HepG2 (cell line): ENCODE data around the gene UNC119B. TPM values are rescaled to one million over a fixed set of nuclear protein-coding genes. Genes with fewer than 3 reads are reported as not detected.

Experiments used
- ATAC-seq: fragments of 200-7000 bp; cut with Tn5 transposase; 3 replicates; pipeline ENCODE4 v1.9.1; 2020; ENCODE audit warnings: mild to moderate bottlenecking, moderate library complexity
- BruUV-seq: library from RNA; stranded (reverse); fragments of 400-500 nt; replicated peaks from 2 replicates; lab custom pipeline; 2021; lab: Mats Ljungman, UMichigan
- CTCF ChIA-PET: fragments of 300-600 bp; formaldehyde crosslinking; extraction: SDS; loops from one replicate; lab custom pipeline; 2021; ENCODE audit warnings: low total read pairs, inconsistent platforms, low intra/inter-chr PET ratio; lab: Yijun Ruan, JAX
- POLR2A ChIA-PET: fragments of 350-600 bp; sonication (Branson Sonifier 250); formaldehyde crosslinking; loops from one replicate; lab custom pipeline; 2020; ENCODE audit warnings: antibody characterized with exemption, inconsistent platforms; lab: Yijun Ruan, JAX
- DNase-seq: peaks from one replicate; pipeline ENCODE4 v3.0.0-alpha.2; 2015; ENCODE audit warnings: low spot score
- FAIRE-seq: peaks from 3 replicates; lab custom pipeline; 2011; peaks lifted over from hg19 to GRCh38; lab: Jason Lieb, UNC
- H2AFZ ChIP-seq: one replicate; pipeline ENCODE4 v1.6.1; 2011; ENCODE audit warnings: low read length, inconsistent platforms
- H3K27ac ChIP-seq: fragments of 300-600 bp; 3 replicates; pipeline ENCODE4 v1.8.0; 2011; ENCODE audit warnings: mixed run types, mild to moderate bottlenecking, mixed read lengths, low read length, inconsistent platforms; ENCODE audit not compliant: insufficient read depth; ENCODE audit errors: extremely low read length
- H3K27me3 ChIP-seq, 2 experiments: fragments of 200-600 bp in 1 of 2; 2 replicates in 1 of 2; 3 replicates in 1 of 2; pipeline versions ENCODE4 v1.6.0 to v1.8.0; 2011; ENCODE audit warnings: low read length in 2 of 2, mild to moderate bottlenecking in 2 of 2, moderate library complexity in 2 of 2, inconsistent platforms in 1 of 2; ENCODE audit not compliant: insufficient read depth in 2 of 2, control insufficient read depth in 1 of 2
- H3K36me3 ChIP-seq, 2 experiments: fragments of 200-600 bp in 1 of 2; replicated peaks in 1 of 2; 2 replicates in 1 of 2; 3 replicates in 1 of 2; pipeline versions ENCODE4 v1.5.1 to v1.8.0; 2011; ENCODE audit warnings: low read length in 2 of 2, inconsistent platforms in 1 of 2; ENCODE audit not compliant: insufficient read depth in 2 of 2, control insufficient read depth in 1 of 2
- H3K4me1 ChIP-seq: 2 replicates; pipeline ENCODE4 v1.5.1; 2012; ENCODE audit warnings: low read length, inconsistent platforms; ENCODE audit not compliant: insufficient read depth
- H3K4me2 ChIP-seq: 2 replicates; pipeline ENCODE4 v1.6.0; 2011; ENCODE audit warnings: low read depth, low read length, inconsistent platforms
- H3K4me3 ChIP-seq, 3 experiments: fragments of 200-600 bp in 1 of 3; sonication (generic), shearing (Covaris generic) in 1 of 3; replicated peaks in 1 of 3; 2 replicates each; pipeline ENCODE4 v1.5.1; 2011 to 2016; ENCODE audit warnings: low read length in 3 of 3, inconsistent platforms in 2 of 3, low read depth in 2 of 3, mild to moderate bottlenecking in 2 of 3, control low read depth in 1 of 3, mixed read lengths in 1 of 3; ENCODE audit not compliant: insufficient read depth in 1 of 3
- H3K79me2 ChIP-seq: one replicate; pipeline ENCODE4 v1.6.1; 2011; ENCODE audit warnings: low read length, inconsistent platforms; ENCODE audit not compliant: insufficient read depth
- H3K9ac ChIP-seq: 2 replicates; pipeline ENCODE4 v1.6.0; 2011; ENCODE audit warnings: mild to moderate bottlenecking, low read depth, low read length, inconsistent platforms; ENCODE audit not compliant: insufficient read depth
- H3K9me3 ChIP-seq: 2 replicates; pipeline ENCODE4 v1.5.1; 2012; ENCODE audit warnings: mild to moderate bottlenecking, low read length
- H4K20me1 ChIP-seq: 2 replicates; pipeline ENCODE4 v1.6.0; 2011; ENCODE audit warnings: inconsistent platforms, mild to moderate bottlenecking, low read length, moderate library complexity; ENCODE audit not compliant: insufficient read depth
- NFATC3 ChIP-seq: sonication (generic); formaldehyde crosslinking; IDR thresholded peaks from 2 replicates; pipeline ENCODE4 v1.5.1; 2020; ENCODE audit warnings: mild to moderate bottlenecking, missing genetic modification reagents
- RFXANK ChIP-seq: IDR thresholded peaks from 2 replicates; pipeline ENCODE4 v1.6.1; 2016
- ZC3H4 ChIP-seq: sonication (generic); formaldehyde crosslinking; IDR thresholded peaks from 2 replicates; pipeline ENCODE4 v1.4.0; 2020; ENCODE audit warnings: missing genetic modification reagents, borderline replicate concordance
- ZFP1 ChIP-seq: IDR thresholded peaks from 2 replicates; pipeline ENCODE4 v1.6.1; 2016
- ZNF17 ChIP-seq: sonication (generic); formaldehyde crosslinking; IDR thresholded peaks from 2 replicates; pipeline ENCODE4 v1.5.0; 2020; ENCODE audit warnings: mild to moderate bottlenecking, missing genetic modification reagents
- ZNF530 ChIP-seq: sonication (generic); formaldehyde crosslinking; IDR thresholded peaks from 2 replicates; pipeline ENCODE4 v1.5.0; 2020; ENCODE audit warnings: low read depth, mild to moderate bottlenecking, missing genetic modification reagents
- ZNF547 ChIP-seq: sonication (generic); formaldehyde crosslinking; IDR thresholded peaks from 2 replicates; pipeline ENCODE4 v1.5.1; 2020; ENCODE audit warnings: mild to moderate bottlenecking, missing genetic modification reagents
- WGBS: methylation state at CpG from one replicate; pipeline ENCODE4 v1.1.6; 2017; ENCODE audit warnings: low lambda C conversion rate; 5-methylcytosine and 5-hydroxymethylcytosine counted together
- in situ Hi-C: cut with HindIII; loops from 2 replicates; pipeline ENCODE4 v1.10.0; 2017; ENCODE audit warnings: low pct_unique_long_range_greater_than_20kb; ENCODE audit not compliant: extremely low pct_ligation_motif_present
- intact Hi-C: fragments of 100-400 bp; cut with micrococcal nuclease; formaldehyde crosslinking; loops from one replicate; pipeline ENCODE4 v1.10.0; 2022; ENCODE audit not compliant: unreplicated experiment
- polyA plus RNA-seq, 8 experiments: library from polyadenylated mRNA; depleted of rRNA in 3 of 8; stranded (reverse) in 7 of 8; unstranded in 1 of 8; fragments of >200 nt; fragmentation: Illumina TruSeq in 4 of 8; extraction: Trizol in 4 of 8; gene quantifications; 2 replicates each; pipeline versions ENCODE4 v1.2.1 to v1.2.3, GENCODE V29; 2011 to 2016; ENCODE audit warnings: low read depth in 4 of 8, missing spikeins in 1 of 8, mixed read lengths in 1 of 8; ENCODE audit not compliant: insufficient read depth in 1 of 8
- total RNA-seq, 5 experiments: library from RNA; depleted of rRNA; stranded (reverse); fragments of >200 nt; fragmentation: Illumina TruSeq; extraction: Trizol; gene quantifications; 2 replicates each; pipeline ENCODE4 v1.2.3, GENCODE V29; 2016; ENCODE audit warnings: low read depth in 1 of 5
- TF ChIP-seq, protein P1 (sequence below): sonication (generic); formaldehyde crosslinking; IDR thresholded peaks from 2 replicates; pipeline ENCODE4 v1.4.0; 2020; ENCODE audit warnings: mild to moderate bottlenecking, missing genetic modification reagents

The UNC119B gene
- total and polyA plus RNA-seq, 2 of the 13 experiments (the other 11 are each of a cell fraction or from before 2014, with no cell fraction given) = 19.6 to 19.7 TPM

DNA sequence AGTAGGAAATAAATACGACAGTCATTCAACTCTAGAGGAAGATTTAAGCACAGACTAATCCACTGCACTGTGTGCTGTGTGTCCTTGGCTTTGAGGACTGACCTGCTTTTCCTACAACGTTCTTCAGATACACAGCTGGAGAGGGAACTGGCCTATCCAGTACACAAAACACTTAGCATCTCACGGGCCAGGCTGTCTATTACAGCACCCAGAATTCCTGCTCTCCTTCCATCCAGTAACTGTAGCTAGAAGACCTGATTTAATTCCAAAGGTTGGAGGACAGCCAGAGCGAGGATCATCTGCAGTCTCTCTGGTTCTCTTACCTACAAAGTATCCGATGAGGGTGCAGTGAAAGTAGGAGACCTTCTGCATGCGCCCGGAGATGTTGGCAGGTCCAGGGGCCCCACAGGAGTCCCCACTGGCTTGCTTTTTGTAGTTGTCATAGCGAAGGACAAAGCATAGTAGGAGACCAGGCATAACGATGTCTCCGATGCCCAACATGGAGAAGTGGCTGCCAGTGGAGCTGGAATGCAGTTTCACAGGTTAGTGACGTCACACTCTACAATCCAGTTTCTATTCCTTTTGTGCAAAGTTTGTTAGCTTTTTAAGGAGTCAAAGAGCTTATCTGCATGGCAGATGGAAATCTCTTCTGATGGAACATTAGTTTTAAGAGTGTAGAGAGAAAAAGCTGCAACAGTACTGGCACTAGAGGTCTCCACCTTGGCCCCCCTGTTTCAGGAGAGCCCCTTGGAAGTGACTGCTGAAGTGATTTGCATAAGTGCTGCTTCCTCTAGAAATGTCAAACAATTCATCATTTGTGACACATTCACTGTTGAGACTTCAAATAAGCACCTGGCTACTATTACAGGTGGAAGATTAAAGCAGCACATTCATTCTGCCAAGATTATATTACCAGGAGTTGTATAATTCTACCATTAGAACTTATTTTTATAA is 57.1 kb downstream of the UNC119B start:
- Histone ChIP-seq H3K4me2 (no peak overlapping the region), H3K27ac (no peak overlapping the region), H3K4me1 (no peaks in the 10 kb centered on the region), H3K27me3 (no peaks in the 10 kb centered on the region), H2AFZ (no peak overlapping the region), H3K4me3 (no peak overlapping the region), H3K9ac (no peak overlapping the region), H3K79me2 (no peaks in the 10 kb centered on the region), H4K20me1 (no peaks in the 10 kb centered on the region), H3K9me3 (no peaks in the 10 kb centered on the region), H3K36me3 (peaks cover 16 to 62% of the 10 kb centered on the region in 2 experiments)
- FAIRE-seq = no peak
- intact Hi-C loops (no loop called here), in situ Hi-C loops (no loop called here)
- no peak for TF ChIP-seq ZNF17 (CRISPR knock-in tag)
- TF ChIP-seq ZNF530 (CRISPR knock-in tag) = no peak
- TF ChIP-seq ZNF547 (CRISPR knock-in tag) = no peak
- TF ChIP-seq, protein P1, sequence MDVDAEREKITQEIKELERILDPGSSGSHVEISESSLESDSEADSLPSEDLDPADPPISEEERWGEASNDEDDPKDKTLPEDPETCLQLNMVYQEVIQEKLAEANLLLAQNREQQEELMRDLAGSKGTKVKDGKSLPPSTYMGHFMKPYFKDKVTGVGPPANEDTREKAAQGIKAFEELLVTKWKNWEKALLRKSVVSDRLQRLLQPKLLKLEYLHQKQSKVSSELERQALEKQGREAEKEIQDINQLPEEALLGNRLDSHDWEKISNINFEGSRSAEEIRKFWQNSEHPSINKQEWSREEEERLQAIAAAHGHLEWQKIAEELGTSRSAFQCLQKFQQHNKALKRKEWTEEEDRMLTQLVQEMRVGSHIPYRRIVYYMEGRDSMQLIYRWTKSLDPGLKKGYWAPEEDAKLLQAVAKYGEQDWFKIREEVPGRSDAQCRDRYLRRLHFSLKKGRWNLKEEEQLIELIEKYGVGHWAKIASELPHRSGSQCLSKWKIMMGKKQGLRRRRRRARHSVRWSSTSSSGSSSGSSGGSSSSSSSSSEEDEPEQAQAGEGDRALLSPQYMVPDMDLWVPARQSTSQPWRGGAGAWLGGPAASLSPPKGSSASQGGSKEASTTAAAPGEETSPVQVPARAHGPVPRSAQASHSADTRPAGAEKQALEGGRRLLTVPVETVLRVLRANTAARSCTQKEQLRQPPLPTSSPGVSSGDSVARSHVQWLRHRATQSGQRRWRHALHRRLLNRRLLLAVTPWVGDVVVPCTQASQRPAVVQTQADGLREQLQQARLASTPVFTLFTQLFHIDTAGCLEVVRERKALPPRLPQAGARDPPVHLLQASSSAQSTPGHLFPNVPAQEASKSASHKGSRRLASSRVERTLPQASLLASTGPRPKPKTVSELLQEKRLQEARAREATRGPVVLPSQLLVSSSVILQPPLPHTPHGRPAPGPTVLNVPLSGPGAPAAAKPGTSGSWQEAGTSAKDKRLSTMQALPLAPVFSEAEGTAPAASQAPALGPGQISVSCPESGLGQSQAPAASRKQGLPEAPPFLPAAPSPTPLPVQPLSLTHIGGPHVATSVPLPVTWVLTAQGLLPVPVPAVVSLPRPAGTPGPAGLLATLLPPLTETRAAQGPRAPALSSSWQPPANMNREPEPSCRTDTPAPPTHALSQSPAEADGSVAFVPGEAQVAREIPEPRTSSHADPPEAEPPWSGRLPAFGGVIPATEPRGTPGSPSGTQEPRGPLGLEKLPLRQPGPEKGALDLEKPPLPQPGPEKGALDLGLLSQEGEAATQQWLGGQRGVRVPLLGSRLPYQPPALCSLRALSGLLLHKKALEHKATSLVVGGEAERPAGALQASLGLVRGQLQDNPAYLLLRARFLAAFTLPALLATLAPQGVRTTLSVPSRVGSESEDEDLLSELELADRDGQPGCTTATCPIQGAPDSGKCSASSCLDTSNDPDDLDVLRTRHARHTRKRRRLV (CRISPR knock-in tag) = no peak
- TF ChIP-seq RFXANK (CRISPR knock-in tag) = no peak
- no peak for TF ChIP-seq NFATC3 (CRISPR knock-in tag)
- no peak for TF ChIP-seq ZFP1
- no peak for TF ChIP-seq ZC3H4
- no peak for ATAC-seq
- CTCF ChIA-PET = no interaction called here
- DNase-seq = no peak
- 93% methylated on average over 8 of the region's 11 CpGs for WGBS
- no TSS peak for BruUV-seq
- POLR2A ChIA-PET = no interaction called here
